RWPE2 (cell line): ENCODE results near the gene RFFL.

Experiments
- ATAC-seq: fragments of 200-7000 bp; cut with Tn5 transposase; 3 replicates; pipeline ENCODE4 v1.9.1; 2021; ENCODE audit warnings: low read depth
- DNase-seq: peaks from one replicate; pipeline ENCODE4 v3.0.0-alpha.2; 2020; ENCODE audit warnings: low spot score
- H3K27ac ChIP-seq: fragments of 450-650 bp; 2 replicates; pipeline ENCODE4 v1.5.1; 2017; ENCODE audit warnings: mild to moderate bottlenecking; ENCODE audit not compliant: poor library complexity, severe bottlenecking
- H3K27me3 ChIP-seq: fragments of 250-450 bp; sonication (Bioruptor Pico); 2 replicates; pipeline ENCODE4 v1.5.1; 2021; ENCODE audit warnings: mild to moderate bottlenecking, moderate library complexity; ENCODE audit not compliant: insufficient read depth, poor library complexity, severe bottlenecking
- H3K36me3 ChIP-seq: fragments of 250-450 bp; sonication (Bioruptor Pico); 2 replicates; pipeline ENCODE4 v1.5.1; 2020; ENCODE audit warnings: low read depth, mild to moderate bottlenecking, moderate library complexity
- H3K4me1 ChIP-seq: fragments of 250-450 bp; sonication (Bioruptor Pico); 2 replicates; pipeline ENCODE4 v1.5.1; 2021; ENCODE audit warnings: mild to moderate bottlenecking, moderate library complexity; ENCODE audit not compliant: insufficient read depth, poor library complexity, severe bottlenecking
- H3K4me3 ChIP-seq: fragments of 250-450 bp; sonication (Bioruptor Pico); 2 replicates; pipeline ENCODE4 v1.5.1; 2021; ENCODE audit warnings: mild to moderate bottlenecking, moderate library complexity; ENCODE audit not compliant: severe bottlenecking
- H3K9me3 ChIP-seq: fragments of 250-450 bp; sonication (Bioruptor Pico); 2 replicates; pipeline ENCODE4 v1.5.1; 2021; ENCODE audit warnings: mild to moderate bottlenecking, moderate library complexity; ENCODE audit not compliant: severe bottlenecking
- TF ChIP-seq, protein P1 (sequence below): fragments of 450-650 bp; IDR thresholded peaks from one replicate; pipeline ENCODE4 v1.5.1; 2017; ENCODE audit warnings: mild to moderate bottlenecking, moderate library complexity; ENCODE audit not compliant: poor library complexity, severe bottlenecking

Gene RFFL

DNA sequence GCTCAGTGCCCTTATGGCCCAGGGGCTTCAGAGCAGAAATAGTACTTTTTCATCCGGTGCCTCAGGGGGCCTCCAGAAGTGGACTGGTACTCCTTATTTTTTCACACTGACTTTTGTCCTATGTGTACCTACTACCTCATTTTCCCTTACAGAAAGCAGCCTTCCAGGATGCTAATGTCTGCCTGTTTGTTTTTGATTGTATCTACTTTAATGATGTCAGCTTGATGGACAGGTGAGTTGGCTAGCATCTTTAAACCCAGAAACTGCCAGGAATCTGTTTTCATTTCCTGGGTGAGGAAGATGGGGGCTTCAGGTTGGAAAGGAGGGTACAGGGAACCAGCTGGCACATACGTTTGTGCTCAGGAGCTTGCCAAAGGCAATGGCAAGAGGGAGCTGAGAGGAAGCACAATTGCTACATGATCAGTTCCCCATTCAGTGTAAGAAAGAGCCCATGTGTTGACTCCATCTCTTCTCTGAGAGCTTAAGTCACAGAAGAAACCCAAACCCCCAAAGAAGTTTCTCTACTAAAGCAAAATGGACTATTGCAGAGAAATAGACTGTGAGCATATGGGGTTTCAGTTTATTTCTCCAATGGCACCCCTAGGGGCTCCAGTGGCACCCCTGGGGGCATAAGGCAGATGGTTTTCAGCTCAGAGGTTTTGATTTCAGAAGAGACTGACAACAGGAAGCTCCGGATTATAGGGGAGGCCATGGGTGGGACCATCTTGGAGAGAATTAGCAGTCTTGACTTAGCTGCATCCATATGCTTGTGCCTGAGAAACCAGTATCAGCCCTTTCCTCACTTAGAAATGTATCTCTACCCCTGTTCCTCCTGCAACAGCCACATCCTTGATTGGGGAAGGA lies 66.9 kb downstream of the RFFL start:
- Histone ChIP-seq H3K9me3 (no peaks in the 10 kb centered on the region), H3K27ac (no peak overlapping the region), H3K27me3 (no peaks in the 10 kb centered on the region), H3K4me1 (no peaks in the 10 kb centered on the region), H3K36me3 (peaks cover 85% of the 10 kb centered on the region), H3K4me3 (no peak overlapping the region)
- DNase-seq (no peak), ATAC-seq (no peak)
- TF ChIP-seq, protein P1, sequence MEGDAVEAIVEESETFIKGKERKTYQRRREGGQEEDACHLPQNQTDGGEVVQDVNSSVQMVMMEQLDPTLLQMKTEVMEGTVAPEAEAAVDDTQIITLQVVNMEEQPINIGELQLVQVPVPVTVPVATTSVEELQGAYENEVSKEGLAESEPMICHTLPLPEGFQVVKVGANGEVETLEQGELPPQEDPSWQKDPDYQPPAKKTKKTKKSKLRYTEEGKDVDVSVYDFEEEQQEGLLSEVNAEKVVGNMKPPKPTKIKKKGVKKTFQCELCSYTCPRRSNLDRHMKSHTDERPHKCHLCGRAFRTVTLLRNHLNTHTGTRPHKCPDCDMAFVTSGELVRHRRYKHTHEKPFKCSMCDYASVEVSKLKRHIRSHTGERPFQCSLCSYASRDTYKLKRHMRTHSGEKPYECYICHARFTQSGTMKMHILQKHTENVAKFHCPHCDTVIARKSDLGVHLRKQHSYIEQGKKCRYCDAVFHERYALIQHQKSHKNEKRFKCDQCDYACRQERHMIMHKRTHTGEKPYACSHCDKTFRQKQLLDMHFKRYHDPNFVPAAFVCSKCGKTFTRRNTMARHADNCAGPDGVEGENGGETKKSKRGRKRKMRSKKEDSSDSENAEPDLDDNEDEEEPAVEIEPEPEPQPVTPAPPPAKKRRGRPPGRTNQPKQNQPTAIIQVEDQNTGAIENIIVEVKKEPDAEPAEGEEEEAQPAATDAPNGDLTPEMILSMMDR, result no peak

DNA sequence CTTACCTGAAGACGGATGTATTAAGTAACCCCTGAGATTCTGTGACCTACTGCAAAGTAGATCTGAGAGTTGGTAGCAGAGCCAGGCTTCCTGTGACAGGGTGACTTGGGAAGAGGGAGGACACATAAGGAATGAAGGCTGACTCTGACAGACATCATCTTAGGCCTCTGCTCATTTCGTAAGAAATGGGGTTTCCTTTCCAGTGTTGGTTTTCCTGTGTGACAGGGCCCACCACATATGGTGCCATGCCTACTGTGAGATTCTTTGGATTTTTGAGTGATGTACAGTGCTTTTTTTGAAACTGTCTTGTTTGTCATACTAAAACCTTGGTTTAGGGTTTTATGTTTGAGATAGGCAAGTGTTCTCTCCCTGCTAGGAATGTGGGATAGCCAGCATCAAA lies 70.5 kb downstream of the RFFL start:
- TF ChIP-seq, protein P1, result no peak
- H3K4me3 ChIP-seq, result no peak overlapping the region
- DNase-seq, result no peak
- no peaks in the 10 kb centered on the region for H3K4me1 ChIP-seq
- H3K36me3 ChIP-seq, result peaks cover 92% of the 10 kb centered on the region
- H3K27me3 ChIP-seq, result no peaks in the 10 kb centered on the region
- H3K27ac ChIP-seq, result no peak overlapping the region
- no peaks in the 10 kb centered on the region for H3K9me3 ChIP-seq
- no peak for ATAC-seq

DNA sequence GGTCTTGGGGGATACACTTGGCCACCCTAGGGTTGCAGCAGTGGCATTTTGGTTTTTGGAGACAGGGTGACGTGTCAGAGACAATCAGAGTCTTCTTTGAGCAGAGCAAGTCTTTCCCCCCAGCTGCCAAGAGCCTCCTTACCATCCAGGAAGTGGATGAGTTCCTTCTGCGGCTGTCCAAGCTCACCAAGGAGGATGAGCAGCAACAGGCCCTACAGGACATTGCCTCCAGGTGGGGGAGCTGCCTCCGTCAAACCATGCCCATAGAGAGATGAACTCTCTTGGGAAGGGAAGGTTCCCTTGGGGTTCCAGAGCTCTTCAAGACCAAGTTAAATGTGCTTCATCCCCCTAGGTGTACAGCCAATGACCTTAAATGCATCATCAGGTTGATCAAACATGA lies 71.9 kb downstream of the RFFL start:
- Histone ChIP-seq H3K4me1 (no peaks in the 10 kb centered on the region), H3K27ac (no peak overlapping the region), H3K36me3 (peaks cover 89% of the 10 kb centered on the region), H3K27me3 (no peaks in the 10 kb centered on the region), H3K4me3 (no peak overlapping the region), H3K9me3 (no peaks in the 10 kb centered on the region)
- no peak for DNase-seq
- TF ChIP-seq, protein P1, result no peak
- no peak for ATAC-seq

DNA sequence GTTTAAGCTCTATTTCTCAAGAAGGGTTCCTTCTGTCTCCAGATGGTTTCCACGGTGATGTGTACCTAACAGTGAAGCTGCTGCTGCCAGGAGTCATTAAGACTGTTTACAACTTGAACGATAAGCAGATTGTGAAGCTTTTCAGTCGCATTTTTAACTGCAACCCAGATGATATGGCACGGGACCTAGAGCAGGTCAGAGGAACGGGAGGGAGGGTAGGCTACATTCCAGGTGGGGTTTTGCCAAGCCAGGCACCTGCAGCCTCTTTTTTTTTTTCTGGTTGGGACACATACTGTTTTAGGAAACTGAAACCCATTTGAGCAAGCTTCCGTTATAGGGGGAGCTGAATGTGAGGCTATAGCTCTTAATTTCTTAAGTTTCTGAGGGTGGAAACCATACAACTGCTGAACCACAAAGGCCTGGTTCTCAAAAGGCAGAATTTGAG lies 72.6 kb downstream of the RFFL start:
- no peak for ATAC-seq
- no peak for DNase-seq
- TF ChIP-seq, protein P1, result no peak
- no peaks in the 10 kb centered on the region for H3K27me3 ChIP-seq
- no peak overlapping the region for H3K4me3 ChIP-seq
- no peaks in the 10 kb centered on the region for H3K4me1 ChIP-seq
- H3K27ac ChIP-seq, result no peak overlapping the region
- H3K36me3 ChIP-seq, result peaks cover 86% of the 10 kb centered on the region
- no peaks in the 10 kb centered on the region for H3K9me3 ChIP-seq

DNA sequence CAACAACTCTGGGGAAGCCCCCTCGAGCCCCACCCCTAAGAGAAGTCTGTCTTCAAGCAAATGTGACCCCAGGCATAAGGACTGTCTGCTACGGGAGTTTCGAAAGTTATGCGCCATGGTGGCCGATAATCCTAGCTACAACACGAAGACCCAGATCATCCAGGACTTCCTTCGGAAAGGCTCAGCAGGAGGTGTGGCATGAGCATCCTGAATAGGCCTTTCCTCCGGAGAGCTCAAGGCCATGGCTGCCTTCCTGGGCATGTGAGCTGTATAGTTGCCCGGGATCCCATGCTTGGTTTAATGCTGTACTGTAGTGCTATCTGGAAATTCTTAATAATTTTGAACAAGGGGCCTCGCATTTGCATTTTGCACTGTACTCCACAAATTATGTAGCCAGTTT lies 74.0 kb downstream of the RFFL start:
- Histone ChIP-seq H3K27ac (no peak overlapping the region), H3K27me3 (no peaks in the 10 kb centered on the region), H3K9me3 (no peaks in the 10 kb centered on the region), H3K4me1 (no peaks in the 10 kb centered on the region), H3K4me3 (no peak overlapping the region), H3K36me3 (peaks cover 76% of the 10 kb centered on the region)
- no peak for DNase-seq
- TF ChIP-seq, protein P1, result no peak
- no peak for ATAC-seq
